HepG2 (cell line): Measurements from ENCODE around the gene WDR70.

Experiments
- BCL3 ChIP-seq: sonication (generic); formaldehyde crosslinking; IDR thresholded peaks from 2 replicates; pipeline ENCODE4 v1.5.1; 2020; ENCODE audit warnings: mild to moderate bottlenecking, missing genetic modification reagents, moderate library complexity
- CENPX ChIP-seq: sonication (generic); formaldehyde crosslinking; IDR thresholded peaks from 2 replicates; pipeline ENCODE4 v1.9.0; 2021; ENCODE audit warnings: mild to moderate bottlenecking, missing genetic modification reagents, moderate library complexity
- CTCF ChIP-seq: sonication (generic); formaldehyde crosslinking; IDR thresholded peaks from 2 replicates; pipeline ENCODE4 v1.5.0; 2020; ENCODE audit warnings: mild to moderate bottlenecking, missing genetic modification reagents, moderate library complexity
- E2F1 ChIP-seq: sonication (generic); formaldehyde crosslinking; IDR thresholded peaks from 2 replicates; pipeline ENCODE4 v1.5.0; 2020; ENCODE audit warnings: missing genetic modification reagents
- EZH2 ChIP-seq: conservative IDR thresholded peaks from 2 replicates; pipeline ENCODE4 v1.6.1; 2012; ENCODE audit warnings: mild to moderate bottlenecking, low read depth, low read length, moderate library complexity
- GABPB1 ChIP-seq: IDR thresholded peaks from 2 replicates; pipeline ENCODE4 v1.6.1; 2016; ENCODE audit warnings: mild to moderate bottlenecking, missing genetic modification reagents, moderate library complexity, missing compliant biosample characterization
- HNRNPLL ChIP-seq: fragments of 200-400 bp; formaldehyde crosslinking; IDR thresholded peaks from 2 replicates; pipeline ENCODE4 v1.6.1; 2017; ENCODE audit warnings: mild to moderate bottlenecking, low read depth, low read length; ENCODE audit not compliant: poor library complexity, severe bottlenecking
- KDM4B ChIP-seq: sonication (generic); formaldehyde crosslinking; IDR thresholded peaks from 2 replicates; pipeline ENCODE4 v1.4.0; 2020; ENCODE audit warnings: missing genetic modification reagents
- TEAD2 ChIP-seq: sonication (generic); formaldehyde crosslinking; IDR thresholded peaks from 2 replicates; pipeline ENCODE4 v1.9.0; 2021; ENCODE audit warnings: missing genetic modification reagents
- ZNF281 ChIP-seq: sonication (generic); formaldehyde crosslinking; IDR thresholded peaks from 2 replicates; pipeline ENCODE4 v1.4.0; 2020; ENCODE audit warnings: missing genetic modification reagents, borderline replicate concordance

GRCh38 chr5:37683072-37683471, 304.0 kb downstream of the WDR70 start:
- TF ChIP-seq ZNF281 (CRISPR knock-in tag), result no peak
- TF ChIP-seq GABPB1, result no peak
- TF ChIP-seq E2F1 (CRISPR knock-in tag), result no peak
- TF ChIP-seq HNRNPLL, result no peak
- TF ChIP-seq CTCF (CRISPR knock-in tag), result no peak
- TF ChIP-seq TEAD2, result no peak
- TF ChIP-seq BCL3 (CRISPR knock-in tag), result no peak
- TF ChIP-seq CENPX, result no peak
- TF ChIP-seq KDM4B (CRISPR knock-in tag), result no peak
- no peak for TF ChIP-seq EZH2
